NCI-H345 treated with DMSO at 0.1 percent for 48 hours (cell line): ENCODE results near the gene FAT2.
"Not testable (repeated sequence)": the region's sequence is repeated elsewhere in the genome, so short reads cannot be mapped to it uniquely, and the experiment has no call there.

Source experiments
- DNase-seq: peaks from one replicate; lab custom pipeline; 2025; ENCODE audit not compliant: unreplicated experiment; lab: John Stamatoyannopoulos, UW

The FAT2 gene

DNA sequence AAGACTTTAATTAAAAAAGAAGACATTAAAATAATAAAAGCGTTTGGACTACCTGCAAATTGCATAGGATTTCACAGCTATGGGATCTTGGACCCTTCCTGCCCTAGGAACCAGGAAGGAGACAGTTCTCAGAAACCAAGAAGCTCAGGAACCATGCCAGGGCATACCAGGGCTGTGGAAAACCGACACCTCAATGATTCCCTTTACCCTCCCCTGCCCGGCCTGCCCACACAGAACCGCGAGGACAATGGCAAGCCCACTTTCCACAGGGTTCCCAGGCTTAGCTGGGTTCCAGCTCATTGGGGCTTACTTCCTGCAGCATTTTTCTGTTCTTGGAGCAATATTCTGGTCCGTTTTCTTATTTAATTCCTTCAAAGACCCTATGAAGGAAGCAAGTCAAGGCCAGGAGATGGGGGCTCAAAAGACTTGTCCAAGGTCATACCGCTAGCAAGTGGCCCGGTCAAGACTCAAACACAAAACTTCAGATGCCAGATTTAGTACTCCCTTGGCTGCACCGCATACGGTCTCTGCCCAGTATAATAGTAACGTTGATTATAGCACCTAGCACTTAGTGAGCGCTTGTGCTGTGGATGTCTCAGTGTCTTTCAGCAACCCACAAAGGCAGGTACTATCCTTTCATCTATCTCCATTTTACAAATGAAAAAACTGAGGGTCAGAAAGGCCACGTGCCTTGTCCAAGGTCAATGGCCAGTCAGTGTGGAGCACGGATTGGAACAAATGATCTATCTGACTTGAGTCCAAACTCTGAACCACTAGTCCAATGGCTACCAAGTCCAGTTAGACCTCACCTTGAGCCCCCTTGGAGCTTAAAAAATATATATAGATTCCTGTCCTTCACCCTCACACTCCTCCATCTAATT lies 6.8 kb downstream of the FAT2 start:
- no peak for DNase-seq

DNA sequence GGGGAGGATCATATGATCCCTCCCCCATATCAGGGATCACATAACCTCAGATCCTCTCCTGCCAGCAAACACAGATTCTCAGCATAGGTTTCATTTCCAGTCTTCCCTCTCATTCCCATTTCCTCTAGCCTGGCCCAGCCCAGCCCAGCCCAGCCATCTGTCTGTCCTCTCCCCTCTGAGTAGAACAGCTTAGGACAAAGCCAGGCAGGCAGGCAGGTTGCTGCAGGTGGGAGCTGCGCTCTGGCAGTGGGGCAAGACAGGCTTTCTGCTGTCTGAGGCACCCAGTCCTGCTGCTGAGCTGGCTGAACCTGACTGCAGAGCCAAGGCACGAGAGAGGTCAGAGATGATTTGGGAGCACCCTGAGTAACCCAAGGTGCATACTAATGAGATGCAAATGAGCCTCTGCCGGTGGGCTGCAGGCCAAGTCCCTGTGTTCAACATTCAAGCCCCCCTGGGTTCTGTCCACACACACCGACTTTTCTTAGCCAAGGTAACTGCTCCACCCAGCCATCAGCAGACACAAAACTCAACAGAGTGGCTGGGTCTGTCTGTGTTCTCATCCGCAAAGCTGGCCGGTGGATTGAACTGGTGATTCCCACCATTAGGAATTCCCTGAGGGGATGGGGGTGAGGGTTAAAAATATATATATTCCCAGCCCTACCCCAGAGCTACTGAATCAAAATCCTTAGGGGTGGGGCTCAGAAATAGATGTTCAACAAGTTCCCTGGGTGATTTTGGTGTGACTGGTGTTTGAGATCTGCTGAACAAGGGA lies 9.1 kb downstream of the FAT2 start:
- DNase-seq = no peak

GRCh38 chr5:151581347-151581746 lies 9.8 kb downstream of the FAT2 start:
- DNase-seq = no peak

GRCh38 chr5:151580858-151581257 lies 10.3 kb downstream of the FAT2 start:
- no peak for DNase-seq

GRCh38 chr5:151580239-151580638 lies 10.9 kb downstream of the FAT2 start:
- DNase-seq = no peak

GRCh38 chr5:151579146-151579545 lies 12.0 kb downstream of the FAT2 start:
- not testable (repeated sequence) for DNase-seq

DNA sequence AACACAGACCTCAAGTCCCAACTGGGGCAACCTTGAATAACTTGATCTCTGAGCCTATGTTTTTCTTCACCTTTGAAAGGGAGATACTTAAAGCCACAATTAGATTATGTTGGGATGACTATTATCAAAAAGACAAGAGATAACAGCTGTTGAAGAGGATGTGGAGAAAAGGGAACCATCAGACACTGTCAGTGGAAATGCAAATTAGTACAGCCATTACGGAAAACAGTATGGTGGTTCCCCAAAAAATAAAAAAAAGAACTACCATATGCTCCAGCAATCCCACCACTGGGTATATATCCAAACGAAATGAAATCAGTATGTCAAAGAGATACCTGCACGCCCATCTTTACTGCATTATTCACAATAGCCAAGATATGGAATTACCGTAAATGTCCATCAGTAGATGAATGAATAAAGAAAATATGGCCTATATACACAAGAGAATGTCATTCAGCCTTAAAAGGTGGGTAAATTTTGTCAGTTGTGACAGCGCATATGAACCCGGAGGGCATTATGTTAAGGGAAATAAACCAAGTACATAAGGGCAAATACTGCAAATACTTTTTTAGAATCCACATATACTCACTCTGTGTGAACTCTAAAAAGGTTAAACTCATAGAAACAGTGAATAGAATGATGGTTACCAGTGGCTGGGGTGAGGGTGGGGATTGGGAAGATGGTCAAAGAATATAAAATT lies 12.7 kb downstream of the FAT2 start:
- no peak for DNase-seq

- DNase-seq = no peak
Measured at GRCh38 chr5:151577566-151577965, 13.6 kb downstream of the FAT2 start.

- no peak for DNase-seq
Measured at GRCh38 chr5:151574444-151574996, 16.6 kb downstream of the FAT2 start.

DNA sequence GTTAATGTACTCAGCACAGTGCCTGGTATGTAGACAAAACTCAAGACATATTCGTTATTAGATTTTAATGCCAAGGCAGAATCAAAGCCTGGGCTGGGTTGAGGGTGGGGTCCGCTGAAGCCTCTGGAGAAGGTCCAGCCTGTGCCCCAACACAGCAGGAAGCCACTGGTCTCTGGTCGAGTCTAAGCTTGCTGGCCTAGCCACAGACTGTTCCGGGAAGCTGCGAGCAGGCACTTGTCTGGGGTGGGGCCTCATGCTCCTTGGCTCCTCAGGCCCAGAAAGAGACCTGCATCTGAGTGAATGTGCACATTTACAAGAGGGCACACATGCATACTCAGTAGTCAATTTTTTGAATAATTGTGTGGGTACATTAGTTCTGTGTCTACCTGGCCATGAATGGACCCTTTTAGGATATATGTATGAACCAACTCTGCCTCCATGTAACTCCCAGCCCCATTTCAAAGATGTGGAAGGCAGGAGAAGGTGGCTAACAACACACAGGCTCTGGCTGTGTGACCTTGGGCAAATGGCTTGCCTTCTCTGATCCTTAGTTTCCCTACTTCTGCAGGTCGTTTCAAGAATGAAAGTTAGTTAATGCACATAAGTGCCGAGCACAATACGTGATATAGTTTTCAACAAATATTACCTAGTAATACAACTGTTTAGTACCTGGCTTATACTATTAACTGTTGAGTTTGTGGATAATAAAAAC lies 18.3 kb downstream of the FAT2 start:
- DNase-seq = no peak

DNA sequence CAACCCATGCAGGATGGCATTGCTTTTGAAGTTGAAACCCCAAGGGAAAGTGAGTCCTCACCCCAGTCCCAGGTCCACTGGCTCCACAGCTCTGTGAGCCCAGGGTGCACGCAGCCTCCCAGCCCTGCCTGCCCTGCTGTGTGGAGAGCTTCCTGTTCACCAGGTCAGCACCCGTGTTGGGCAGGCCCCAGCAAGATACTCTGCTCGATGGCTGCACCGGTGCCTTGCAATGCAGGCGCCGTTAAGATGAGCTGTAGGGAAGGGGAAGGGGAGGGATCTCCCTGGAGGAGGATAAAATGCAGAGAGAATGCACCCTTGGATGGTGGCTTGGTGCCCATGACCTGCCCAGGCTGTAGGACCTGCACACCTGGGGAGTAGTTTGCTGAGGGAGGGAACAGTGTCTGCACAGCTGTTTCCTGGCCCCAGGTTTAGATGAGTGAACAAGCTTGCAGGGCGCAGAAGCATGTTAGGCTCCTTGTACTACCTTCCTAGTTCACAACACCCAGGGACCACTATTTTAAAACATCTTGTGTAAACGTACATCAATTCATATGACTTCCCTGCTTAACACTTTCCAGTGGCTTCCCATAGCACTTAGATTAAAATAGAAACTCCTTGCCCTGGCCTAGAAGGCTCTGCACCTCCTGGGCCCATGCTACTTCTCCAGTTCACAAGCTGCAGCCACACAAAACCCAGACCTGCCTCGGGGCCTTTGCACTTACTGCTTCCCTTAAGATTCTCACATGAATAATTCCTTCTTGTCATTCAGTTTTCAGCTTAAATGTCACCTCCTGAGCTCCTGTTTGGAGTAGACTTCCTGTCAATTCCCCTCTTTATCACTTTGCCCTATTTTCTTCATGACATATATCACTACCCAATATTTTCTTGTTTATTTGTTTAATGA lies 19.6 kb downstream of the FAT2 start:
- DNase-seq = no peak

DNA sequence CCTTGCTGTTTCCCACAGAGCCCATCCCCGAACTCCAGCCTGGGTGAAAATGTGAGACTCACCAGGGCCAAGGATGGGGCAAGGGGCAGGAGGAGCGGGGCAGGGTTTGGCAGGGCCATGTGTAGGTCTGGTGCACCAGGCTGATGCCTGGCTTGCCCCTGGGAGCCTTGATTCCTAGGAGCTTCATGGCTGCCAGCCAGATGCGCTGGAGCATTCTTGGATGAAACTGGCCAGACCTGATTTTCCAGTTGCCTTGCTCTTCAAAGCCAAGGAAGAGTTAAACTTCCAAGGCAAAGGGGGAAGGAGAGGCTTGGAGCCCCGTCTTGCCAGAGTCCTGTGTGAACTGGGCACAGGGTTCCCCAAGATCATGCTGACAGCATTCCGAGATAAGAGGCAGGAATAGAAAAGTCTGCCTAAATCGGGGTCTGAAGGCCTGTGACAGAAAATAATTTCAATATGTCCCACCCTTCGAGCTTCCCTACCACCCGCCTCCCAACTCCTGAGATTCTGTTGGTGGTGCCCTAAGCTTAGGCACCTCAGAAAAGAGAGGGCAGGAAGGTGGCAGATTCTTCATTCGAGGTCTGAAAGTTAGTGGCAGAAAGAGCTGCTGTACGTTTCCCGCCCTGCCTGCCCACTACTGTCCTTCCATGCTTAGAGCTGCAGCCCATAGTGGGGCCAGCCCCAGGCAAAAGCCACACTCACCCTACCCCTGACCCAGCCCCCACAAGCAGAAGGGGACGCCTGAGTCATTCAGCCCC lies 20.4 kb downstream of the FAT2 start:
- no peak for DNase-seq

- DNase-seq = no peak
Measured at GRCh38 chr5:151570058-151570457, 21.1 kb downstream of the FAT2 start.

GRCh38 chr5:151569132-151570046 lies 21.7 kb downstream of the FAT2 start:
- no peak for DNase-seq

- no peak for DNase-seq
Measured at GRCh38 chr5:151568036-151568435, 23.1 kb downstream of the FAT2 start.

DNA sequence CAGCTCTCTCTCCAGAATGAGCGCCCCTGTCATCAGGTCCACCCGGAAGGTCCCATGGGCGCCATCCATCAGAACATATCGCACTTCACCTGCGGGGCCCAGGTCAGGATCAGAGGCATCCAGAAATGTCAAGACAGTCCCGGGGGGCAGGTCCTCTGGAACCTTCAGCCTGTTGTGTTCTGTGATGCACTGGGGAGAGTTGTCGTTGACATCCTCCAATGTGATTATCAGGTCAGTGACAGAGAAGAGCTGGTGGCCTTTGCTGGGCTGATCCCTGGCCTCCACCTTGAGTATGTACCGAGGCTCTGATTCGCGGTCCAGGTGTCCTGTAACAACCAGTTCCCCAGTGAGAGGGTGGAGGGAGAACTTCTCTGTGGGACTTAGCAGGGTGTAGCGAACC lies 25.2 kb downstream of the FAT2 start:
- DNase-seq = no peak

- DNase-seq = no peak
Measured at GRCh38 chr5:151562019-151562707, 29.0 kb downstream of the FAT2 start.
